HepG2 (cell line): ENCODE data around the gene SLCO2A1. TPM values are rescaled to one million over a fixed set of nuclear protein-coding genes. Genes with fewer than 3 reads are reported as not detected.

ENCODE experiments used
- ATAC-seq: fragments of 200-7000 bp; cut with Tn5 transposase; 3 replicates; pipeline ENCODE4 v1.9.1; 2020; ENCODE audit warnings: mild to moderate bottlenecking, moderate library complexity
- BruUV-seq: library from RNA; stranded (reverse); fragments of 400-500 nt; replicated peaks from 2 replicates; lab custom pipeline; 2021; lab: Mats Ljungman, UMichigan
- CTCF ChIA-PET: fragments of 300-600 bp; formaldehyde crosslinking; extraction: SDS; loops from one replicate; lab custom pipeline; 2021; ENCODE audit warnings: low total read pairs, inconsistent platforms, low intra/inter-chr PET ratio; lab: Yijun Ruan, JAX
- POLR2A ChIA-PET: fragments of 350-600 bp; sonication (Branson Sonifier 250); formaldehyde crosslinking; loops from one replicate; lab custom pipeline; 2020; ENCODE audit warnings: antibody characterized with exemption, inconsistent platforms; lab: Yijun Ruan, JAX
- DNase-seq: peaks from one replicate; pipeline ENCODE4 v3.0.0-alpha.2; 2015; ENCODE audit warnings: low spot score
- FAIRE-seq: peaks from 3 replicates; lab custom pipeline; 2011; peaks lifted over from hg19 to GRCh38; lab: Jason Lieb, UNC
- H2AFZ ChIP-seq: one replicate; pipeline ENCODE4 v1.6.1; 2011; ENCODE audit warnings: low read length, inconsistent platforms
- H3K27ac ChIP-seq: fragments of 300-600 bp; 3 replicates; pipeline ENCODE4 v1.8.0; 2011; ENCODE audit warnings: mixed run types, mild to moderate bottlenecking, mixed read lengths, low read length, inconsistent platforms; ENCODE audit not compliant: insufficient read depth; ENCODE audit errors: extremely low read length
- H3K27me3 ChIP-seq, 2 experiments: fragments of 200-600 bp in 1 of 2; 2 replicates in 1 of 2; 3 replicates in 1 of 2; pipeline versions ENCODE4 v1.6.0 to v1.8.0; 2011; ENCODE audit warnings: low read length in 2 of 2, mild to moderate bottlenecking in 2 of 2, moderate library complexity in 2 of 2, inconsistent platforms in 1 of 2; ENCODE audit not compliant: insufficient read depth in 2 of 2, control insufficient read depth in 1 of 2
- H3K36me3 ChIP-seq, 2 experiments: fragments of 200-600 bp in 1 of 2; replicated peaks in 1 of 2; 2 replicates in 1 of 2; 3 replicates in 1 of 2; pipeline versions ENCODE4 v1.5.1 to v1.8.0; 2011; ENCODE audit warnings: low read length in 2 of 2, inconsistent platforms in 1 of 2; ENCODE audit not compliant: insufficient read depth in 2 of 2, control insufficient read depth in 1 of 2
- H3K4me1 ChIP-seq: 2 replicates; pipeline ENCODE4 v1.5.1; 2012; ENCODE audit warnings: low read length, inconsistent platforms; ENCODE audit not compliant: insufficient read depth
- H3K4me2 ChIP-seq: 2 replicates; pipeline ENCODE4 v1.6.0; 2011; ENCODE audit warnings: low read depth, low read length, inconsistent platforms
- H3K4me3 ChIP-seq, 3 experiments: fragments of 200-600 bp in 1 of 3; sonication (generic), shearing (Covaris generic) in 1 of 3; replicated peaks in 1 of 3; 2 replicates each; pipeline ENCODE4 v1.5.1; 2011 to 2016; ENCODE audit warnings: low read length in 3 of 3, inconsistent platforms in 2 of 3, low read depth in 2 of 3, mild to moderate bottlenecking in 2 of 3, control low read depth in 1 of 3, mixed read lengths in 1 of 3; ENCODE audit not compliant: insufficient read depth in 1 of 3
- H3K79me2 ChIP-seq: one replicate; pipeline ENCODE4 v1.6.1; 2011; ENCODE audit warnings: low read length, inconsistent platforms; ENCODE audit not compliant: insufficient read depth
- H3K9ac ChIP-seq: 2 replicates; pipeline ENCODE4 v1.6.0; 2011; ENCODE audit warnings: mild to moderate bottlenecking, low read depth, low read length, inconsistent platforms; ENCODE audit not compliant: insufficient read depth
- H3K9me3 ChIP-seq: 2 replicates; pipeline ENCODE4 v1.5.1; 2012; ENCODE audit warnings: mild to moderate bottlenecking, low read length
- H4K20me1 ChIP-seq: 2 replicates; pipeline ENCODE4 v1.6.0; 2011; ENCODE audit warnings: inconsistent platforms, mild to moderate bottlenecking, low read length, moderate library complexity; ENCODE audit not compliant: insufficient read depth
- ZNF543 ChIP-seq: sonication (generic); formaldehyde crosslinking; IDR thresholded peaks from 2 replicates; pipeline ENCODE4 v1.4.0; 2020; ENCODE audit warnings: mild to moderate bottlenecking, missing genetic modification reagents
- ZNF713 ChIP-seq: sonication (generic); formaldehyde crosslinking; IDR thresholded peaks from 2 replicates; pipeline ENCODE4 v1.4.0; 2020; ENCODE audit warnings: mild to moderate bottlenecking, missing genetic modification reagents
- ZNF773 ChIP-seq: sonication (generic); formaldehyde crosslinking; IDR thresholded peaks from 2 replicates; pipeline ENCODE4 v1.4.0; 2020; ENCODE audit warnings: missing genetic modification reagents, borderline replicate concordance
- ZNF777 ChIP-seq: sonication (generic); formaldehyde crosslinking; IDR thresholded peaks from 2 replicates; pipeline ENCODE4 v1.4.0; 2020; ENCODE audit warnings: missing genetic modification reagents
- WGBS: methylation state at CpG from one replicate; pipeline ENCODE4 v1.1.6; 2017; ENCODE audit warnings: low lambda C conversion rate; 5-methylcytosine and 5-hydroxymethylcytosine counted together
- in situ Hi-C: cut with HindIII; loops from 2 replicates; pipeline ENCODE4 v1.10.0; 2017; ENCODE audit warnings: low pct_unique_long_range_greater_than_20kb; ENCODE audit not compliant: extremely low pct_ligation_motif_present
- intact Hi-C: fragments of 100-400 bp; cut with micrococcal nuclease; formaldehyde crosslinking; loops from one replicate; pipeline ENCODE4 v1.10.0; 2022; ENCODE audit not compliant: unreplicated experiment
- polyA plus RNA-seq, 8 experiments: library from polyadenylated mRNA; depleted of rRNA in 3 of 8; stranded (reverse) in 7 of 8; unstranded in 1 of 8; fragments of >200 nt; fragmentation: Illumina TruSeq in 4 of 8; extraction: Trizol in 4 of 8; gene quantifications; 2 replicates each; pipeline versions ENCODE4 v1.2.1 to v1.2.3, GENCODE V29; 2011 to 2016; ENCODE audit warnings: low read depth in 4 of 8, missing spikeins in 1 of 8, mixed read lengths in 1 of 8; ENCODE audit not compliant: insufficient read depth in 1 of 8
- total RNA-seq, 5 experiments: library from RNA; depleted of rRNA; stranded (reverse); fragments of >200 nt; fragmentation: Illumina TruSeq; extraction: Trizol; gene quantifications; 2 replicates each; pipeline ENCODE4 v1.2.3, GENCODE V29; 2016; ENCODE audit warnings: low read depth in 1 of 5
- TF ChIP-seq, protein P1 (sequence below): sonication (generic); formaldehyde crosslinking; IDR thresholded peaks from 2 replicates; pipeline ENCODE4 v1.4.0; 2020; ENCODE audit warnings: mild to moderate bottlenecking, missing genetic modification reagents, borderline replicate concordance
- TF ChIP-seq, protein P2 (sequence below): sonication (generic); formaldehyde crosslinking; IDR thresholded peaks from 2 replicates; pipeline ENCODE4 v1.4.0; 2020; ENCODE audit warnings: missing genetic modification reagents
- TF ChIP-seq, protein P3 (sequence below), 2 experiments: fragments of 450-650 bp in 1 of 2; sonication (generic) in 1 of 2; formaldehyde crosslinking in 1 of 2; IDR thresholded peaks; 2 replicates each; pipeline versions ENCODE4 v1.6.1 to v1.8.0; 2016 to 2022; ENCODE audit warnings: antibody characterized with exemption in 1 of 2, mild to moderate bottlenecking in 1 of 2, missing genetic modification reagents in 1 of 2

Gene SLCO2A1
- total and polyA plus RNA-seq, 2 of the 13 experiments (the other 11 are each of a cell fraction or from before 2014, with no cell fraction given) = 0.04 TPM; not detected in 1

DNA sequence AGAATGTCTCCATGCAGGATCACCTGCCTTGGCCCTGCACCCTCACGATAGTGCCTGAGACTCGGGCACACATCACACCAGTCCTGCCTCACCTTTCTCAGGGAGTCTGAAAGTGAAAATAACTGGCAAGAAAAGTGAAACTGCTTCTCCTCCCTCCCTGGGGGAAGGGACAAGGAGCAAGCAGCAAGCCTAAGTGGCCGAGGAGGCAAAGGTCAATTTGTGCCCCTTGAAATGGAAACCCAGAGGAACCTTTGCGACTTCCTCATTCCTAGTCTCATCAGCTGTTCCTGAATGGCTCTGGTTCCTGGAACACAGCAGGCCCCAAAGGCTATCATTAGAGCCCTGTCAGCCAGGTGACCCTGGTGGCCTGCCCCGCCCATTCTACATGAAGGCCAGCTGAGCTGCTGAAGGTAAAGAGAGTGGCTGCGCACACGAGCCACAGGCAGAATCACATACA, 28.0 kb upstream of the SLCO2A1 start:
- intact Hi-C loops (no loop called here), in situ Hi-C loops (no loop called here)
- 0% methylated on average over 2 of the region's 7 CpGs for WGBS
- Histone ChIP-seq H3K36me3 (no peaks in the 10 kb centered on the region), H2AFZ (no peak overlapping the region), H3K4me2 (peak overlapping the region; percentile 76), H4K20me1 (no peaks in the 10 kb centered on the region), H3K4me1 (peaks cover 59% of the 10 kb centered on the region), H3K9ac (no peak overlapping the region), H3K27ac (no peak overlapping the region), H3K27me3 (no peaks in the 10 kb centered on the region; a peak in 3 of 5 replicates), H3K4me3 (peak overlapping the region in 1 of 3 experiments; percentile 45; a peak in 2 of 6 replicates), H3K9me3 (no peaks in the 10 kb centered on the region), H3K79me2 (no peaks in the 10 kb centered on the region)
- ATAC-seq (peak; percentile 53), FAIRE-seq (no peak), DNase-seq (peak; percentile 24)
- BruUV-seq = no TSS peak
- CTCF ChIA-PET = no interaction called here
- POLR2A ChIA-PET = no interaction called here
- TF ChIP-seq, protein P1, sequence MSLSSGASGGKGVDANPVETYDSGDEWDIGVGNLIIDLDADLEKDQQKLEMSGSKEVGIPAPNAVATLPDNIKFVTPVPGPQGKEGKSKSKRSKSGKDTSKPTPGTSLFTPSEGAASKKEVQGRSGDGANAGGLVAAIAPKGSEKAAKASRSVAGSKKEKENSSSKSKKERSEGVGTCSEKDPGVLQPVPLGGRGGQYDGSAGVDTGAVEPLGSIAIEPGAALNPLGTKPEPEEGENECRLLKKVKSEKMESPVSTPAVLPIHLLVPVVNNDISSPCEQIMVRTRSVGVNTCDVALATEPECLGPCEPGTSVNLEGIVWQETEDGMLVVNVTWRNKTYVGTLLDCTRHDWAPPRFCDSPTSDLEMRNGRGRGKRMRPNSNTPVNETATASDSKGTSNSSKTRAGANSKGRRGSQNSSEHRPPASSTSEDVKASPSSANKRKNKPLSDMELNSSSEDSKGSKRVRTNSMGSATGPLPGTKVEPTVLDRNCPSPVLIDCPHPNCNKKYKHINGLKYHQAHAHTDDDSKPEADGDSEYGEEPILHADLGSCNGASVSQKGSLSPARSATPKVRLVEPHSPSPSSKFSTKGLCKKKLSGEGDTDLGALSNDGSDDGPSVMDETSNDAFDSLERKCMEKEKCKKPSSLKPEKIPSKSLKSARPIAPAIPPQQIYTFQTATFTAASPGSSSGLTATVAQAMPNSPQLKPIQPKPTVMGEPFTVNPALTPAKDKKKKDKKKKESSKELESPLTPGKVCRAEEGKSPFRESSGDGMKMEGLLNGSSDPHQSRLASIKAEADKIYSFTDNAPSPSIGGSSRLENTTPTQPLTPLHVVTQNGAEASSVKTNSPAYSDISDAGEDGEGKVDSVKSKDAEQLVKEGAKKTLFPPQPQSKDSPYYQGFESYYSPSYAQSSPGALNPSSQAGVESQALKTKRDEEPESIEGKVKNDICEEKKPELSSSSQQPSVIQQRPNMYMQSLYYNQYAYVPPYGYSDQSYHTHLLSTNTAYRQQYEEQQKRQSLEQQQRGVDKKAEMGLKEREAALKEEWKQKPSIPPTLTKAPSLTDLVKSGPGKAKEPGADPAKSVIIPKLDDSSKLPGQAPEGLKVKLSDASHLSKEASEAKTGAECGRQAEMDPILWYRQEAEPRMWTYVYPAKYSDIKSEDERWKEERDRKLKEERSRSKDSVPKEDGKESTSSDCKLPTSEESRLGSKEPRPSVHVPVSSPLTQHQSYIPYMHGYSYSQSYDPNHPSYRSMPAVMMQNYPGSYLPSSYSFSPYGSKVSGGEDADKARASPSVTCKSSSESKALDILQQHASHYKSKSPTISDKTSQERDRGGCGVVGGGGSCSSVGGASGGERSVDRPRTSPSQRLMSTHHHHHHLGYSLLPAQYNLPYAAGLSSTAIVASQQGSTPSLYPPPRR = no peak
- TF ChIP-seq, protein P2, sequence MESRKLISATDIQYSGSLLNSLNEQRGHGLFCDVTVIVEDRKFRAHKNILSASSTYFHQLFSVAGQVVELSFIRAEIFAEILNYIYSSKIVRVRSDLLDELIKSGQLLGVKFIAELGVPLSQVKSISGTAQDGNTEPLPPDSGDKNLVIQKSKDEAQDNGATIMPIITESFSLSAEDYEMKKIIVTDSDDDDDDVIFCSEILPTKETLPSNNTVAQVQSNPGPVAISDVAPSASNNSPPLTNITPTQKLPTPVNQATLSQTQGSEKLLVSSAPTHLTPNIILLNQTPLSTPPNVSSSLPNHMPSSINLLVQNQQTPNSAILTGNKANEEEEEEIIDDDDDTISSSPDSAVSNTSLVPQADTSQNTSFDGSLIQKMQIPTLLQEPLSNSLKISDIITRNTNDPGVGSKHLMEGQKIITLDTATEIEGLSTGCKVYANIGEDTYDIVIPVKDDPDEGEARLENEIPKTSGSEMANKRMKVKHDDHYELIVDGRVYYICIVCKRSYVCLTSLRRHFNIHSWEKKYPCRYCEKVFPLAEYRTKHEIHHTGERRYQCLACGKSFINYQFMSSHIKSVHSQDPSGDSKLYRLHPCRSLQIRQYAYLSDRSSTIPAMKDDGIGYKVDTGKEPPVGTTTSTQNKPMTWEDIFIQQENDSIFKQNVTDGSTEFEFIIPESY = no peak
- TF ChIP-seq, protein P3, sequence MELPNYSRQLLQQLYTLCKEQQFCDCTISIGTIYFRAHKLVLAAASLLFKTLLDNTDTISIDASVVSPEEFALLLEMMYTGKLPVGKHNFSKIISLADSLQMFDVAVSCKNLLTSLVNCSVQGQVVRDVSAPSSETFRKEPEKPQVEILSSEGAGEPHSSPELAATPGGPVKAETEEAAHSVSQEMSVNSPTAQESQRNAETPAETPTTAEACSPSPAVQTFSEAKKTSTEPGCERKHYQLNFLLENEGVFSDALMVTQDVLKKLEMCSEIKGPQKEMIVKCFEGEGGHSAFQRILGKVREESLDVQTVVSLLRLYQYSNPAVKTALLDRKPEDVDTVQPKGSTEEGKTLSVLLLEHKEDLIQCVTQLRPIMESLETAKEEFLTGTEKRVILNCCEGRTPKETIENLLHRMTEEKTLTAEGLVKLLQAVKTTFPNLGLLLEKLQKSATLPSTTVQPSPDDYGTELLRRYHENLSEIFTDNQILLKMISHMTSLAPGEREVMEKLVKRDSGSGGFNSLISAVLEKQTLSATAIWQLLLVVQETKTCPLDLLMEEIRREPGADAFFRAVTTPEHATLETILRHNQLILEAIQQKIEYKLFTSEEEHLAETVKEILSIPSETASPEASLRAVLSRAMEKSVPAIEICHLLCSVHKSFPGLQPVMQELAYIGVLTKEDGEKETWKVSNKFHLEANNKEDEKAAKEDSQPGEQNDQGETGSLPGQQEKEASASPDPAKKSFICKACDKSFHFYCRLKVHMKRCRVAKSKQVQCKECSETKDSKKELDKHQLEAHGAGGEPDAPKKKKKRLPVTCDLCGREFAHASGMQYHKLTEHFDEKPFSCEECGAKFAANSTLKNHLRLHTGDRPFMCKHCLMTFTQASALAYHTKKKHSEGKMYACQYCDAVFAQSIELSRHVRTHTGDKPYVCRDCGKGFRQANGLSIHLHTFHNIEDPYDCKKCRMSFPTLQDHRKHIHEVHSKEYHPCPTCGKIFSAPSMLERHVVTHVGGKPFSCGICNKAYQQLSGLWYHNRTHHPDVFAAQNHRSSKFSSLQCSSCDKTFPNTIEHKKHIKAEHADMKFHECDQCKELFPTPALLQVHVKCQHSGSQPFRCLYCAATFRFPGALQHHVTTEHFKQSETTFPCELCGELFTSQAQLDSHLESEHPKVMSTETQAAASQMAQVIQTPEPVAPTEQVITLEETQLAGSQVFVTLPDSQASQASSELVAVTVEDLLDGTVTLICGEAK (IDR thresholded peaks at IDR 0.05) = no peak
- TF ChIP-seq, protein P3 (CRISPR knock-in tag; IDR thresholded peaks at IDR 0.05) = no peak
- TF ChIP-seq ZNF713 (CRISPR knock-in tag) (no peak), ZNF777 (no peak), ZNF773 (CRISPR knock-in tag) (no peak), ZNF543 (CRISPR knock-in tag) (no peak)
